ENCODE measurements around the gene GMPPA. TPM values are rescaled to one million over a fixed set of nuclear protein-coding genes. Genes with fewer than 3 reads are reported as not detected.
A peak's percentile ranks its signal among the peaks of the same experiment; 100 is the strongest.

GMPPA gene
- total RNA-seq, 1 donor from 2014 or later, result 23.2 TPM

DNA sequence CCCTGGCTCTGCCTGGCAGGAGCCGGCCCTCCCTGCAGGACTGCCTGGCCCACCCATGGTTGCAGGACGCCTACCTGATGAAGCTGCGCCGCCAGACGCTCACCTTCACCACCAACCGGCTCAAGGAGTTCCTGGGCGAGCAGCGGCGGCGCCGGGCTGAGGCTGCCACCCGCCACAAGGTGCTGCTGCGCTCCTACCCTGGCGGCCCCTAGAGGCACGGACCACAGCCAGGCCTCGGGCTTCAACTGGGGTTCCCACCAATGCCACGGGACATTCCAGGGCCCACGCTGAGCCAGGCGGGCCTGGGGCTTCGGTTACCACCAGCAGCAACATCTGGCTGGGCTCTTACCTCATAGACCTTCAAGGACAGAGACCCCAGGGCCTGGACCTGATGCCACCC is 6.1 kb upstream of the GMPPA start:
- no peak for DNase-seq
- TF ChIP-seq, protein P1, sequence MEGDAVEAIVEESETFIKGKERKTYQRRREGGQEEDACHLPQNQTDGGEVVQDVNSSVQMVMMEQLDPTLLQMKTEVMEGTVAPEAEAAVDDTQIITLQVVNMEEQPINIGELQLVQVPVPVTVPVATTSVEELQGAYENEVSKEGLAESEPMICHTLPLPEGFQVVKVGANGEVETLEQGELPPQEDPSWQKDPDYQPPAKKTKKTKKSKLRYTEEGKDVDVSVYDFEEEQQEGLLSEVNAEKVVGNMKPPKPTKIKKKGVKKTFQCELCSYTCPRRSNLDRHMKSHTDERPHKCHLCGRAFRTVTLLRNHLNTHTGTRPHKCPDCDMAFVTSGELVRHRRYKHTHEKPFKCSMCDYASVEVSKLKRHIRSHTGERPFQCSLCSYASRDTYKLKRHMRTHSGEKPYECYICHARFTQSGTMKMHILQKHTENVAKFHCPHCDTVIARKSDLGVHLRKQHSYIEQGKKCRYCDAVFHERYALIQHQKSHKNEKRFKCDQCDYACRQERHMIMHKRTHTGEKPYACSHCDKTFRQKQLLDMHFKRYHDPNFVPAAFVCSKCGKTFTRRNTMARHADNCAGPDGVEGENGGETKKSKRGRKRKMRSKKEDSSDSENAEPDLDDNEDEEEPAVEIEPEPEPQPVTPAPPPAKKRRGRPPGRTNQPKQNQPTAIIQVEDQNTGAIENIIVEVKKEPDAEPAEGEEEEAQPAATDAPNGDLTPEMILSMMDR (IDR thresholded peaks at IDR 0.05; ENCODE audit: partially characterized antibody, unreplicated experiment), result no peak
- Mint-ChIP-seq H3K27me3 (ENCODE audit: unreplicated experiment) (peaks cover 16% of the 10 kb centered on the region), H3K36me3 (ENCODE audit: unreplicated experiment) (no peaks in the 10 kb centered on the region), H3K27ac (ENCODE audit: unreplicated experiment) (no peak overlapping the region), H3K4me1 (ENCODE audit: low read depth, unreplicated experiment) (peaks cover 16% of the 10 kb centered on the region), H3K9me3 (ENCODE audit: unreplicated experiment) (peaks cover 5% of the 10 kb centered on the region), H3K4me3 (ENCODE audit: unreplicated experiment) (no peak overlapping the region)

DNA sequence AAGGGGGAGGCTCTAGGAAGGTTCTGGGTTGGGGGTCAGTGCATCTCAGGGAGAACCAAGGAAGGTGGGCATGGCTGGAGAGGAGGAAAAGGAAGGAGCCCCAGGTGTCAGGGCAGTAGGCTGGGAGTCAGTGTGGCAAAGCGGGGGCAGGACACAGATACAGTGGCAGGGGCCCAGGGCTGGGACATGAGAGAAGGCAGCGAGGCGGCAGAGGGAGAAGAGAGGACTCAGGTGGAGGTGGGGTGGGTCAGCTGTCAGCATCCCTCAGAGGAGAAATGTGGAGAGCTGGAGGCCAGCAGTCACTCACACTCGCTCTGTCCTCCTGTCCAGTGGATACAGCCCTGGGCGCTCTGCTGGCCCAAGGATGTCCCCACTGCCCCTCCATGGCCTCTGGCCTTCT is 5.6 kb upstream of the GMPPA start:
- H3K4me3 Mint-ChIP-seq (ENCODE audit: unreplicated experiment), result no peak overlapping the region
- peaks cover 16% of the 10 kb centered on the region for H3K27me3 Mint-ChIP-seq (ENCODE audit: unreplicated experiment)
- peaks cover 16% of the 10 kb centered on the region for H3K4me1 Mint-ChIP-seq (ENCODE audit: low read depth, unreplicated experiment)
- peaks cover 5% of the 10 kb centered on the region for H3K9me3 Mint-ChIP-seq (ENCODE audit: unreplicated experiment)
- no peaks in the 10 kb centered on the region for H3K36me3 Mint-ChIP-seq (ENCODE audit: unreplicated experiment)
- H3K27ac Mint-ChIP-seq (ENCODE audit: unreplicated experiment), result no peak overlapping the region
- TF ChIP-seq, protein P1 (IDR thresholded peaks at IDR 0.05; ENCODE audit: partially characterized antibody, unreplicated experiment), result no peak
- no peak for DNase-seq

DNA sequence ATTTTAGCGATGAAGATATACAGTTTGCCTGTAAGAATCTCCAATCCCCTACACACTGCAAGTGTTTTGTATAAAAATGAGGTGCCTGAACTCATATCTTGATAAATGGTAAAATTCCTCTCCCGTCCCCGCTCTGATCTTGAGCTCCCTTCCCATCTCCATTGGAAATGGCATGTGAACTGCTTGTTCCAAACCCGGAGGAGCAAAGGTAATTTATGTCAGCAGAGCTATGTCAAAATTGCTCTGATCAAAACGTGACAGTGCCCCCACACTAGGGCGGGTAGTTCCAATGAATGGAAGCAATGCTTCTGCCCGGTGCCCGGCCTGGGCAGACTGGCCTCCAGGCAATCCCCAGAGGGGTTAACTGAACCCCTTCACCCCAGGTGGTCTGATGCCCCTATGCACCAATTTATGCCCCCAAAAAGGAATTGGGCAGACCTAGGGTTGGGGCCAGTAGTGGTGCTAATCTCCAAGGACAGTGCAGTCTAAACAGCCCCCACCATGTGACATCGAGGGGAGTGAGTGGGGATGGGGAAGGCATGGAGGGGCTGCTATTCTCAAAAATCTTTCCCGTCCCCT is 3.6 kb upstream of the GMPPA start:
- Mint-ChIP-seq H3K4me1 (ENCODE audit: low read depth, unreplicated experiment) (peaks cover 24% of the 10 kb centered on the region), H3K4me3 (ENCODE audit: unreplicated experiment) (peak overlapping the region; percentile 21), H3K27me3 (ENCODE audit: unreplicated experiment) (peaks cover 23% of the 10 kb centered on the region), H3K36me3 (ENCODE audit: unreplicated experiment) (no peaks in the 10 kb centered on the region), H3K9me3 (ENCODE audit: unreplicated experiment) (peaks cover 11% of the 10 kb centered on the region), H3K27ac (ENCODE audit: unreplicated experiment) (no peak overlapping the region)
- no peak for DNase-seq
- TF ChIP-seq, protein P1 (IDR thresholded peaks at IDR 0.05; ENCODE audit: partially characterized antibody, unreplicated experiment), result peak; percentile 87

DNA sequence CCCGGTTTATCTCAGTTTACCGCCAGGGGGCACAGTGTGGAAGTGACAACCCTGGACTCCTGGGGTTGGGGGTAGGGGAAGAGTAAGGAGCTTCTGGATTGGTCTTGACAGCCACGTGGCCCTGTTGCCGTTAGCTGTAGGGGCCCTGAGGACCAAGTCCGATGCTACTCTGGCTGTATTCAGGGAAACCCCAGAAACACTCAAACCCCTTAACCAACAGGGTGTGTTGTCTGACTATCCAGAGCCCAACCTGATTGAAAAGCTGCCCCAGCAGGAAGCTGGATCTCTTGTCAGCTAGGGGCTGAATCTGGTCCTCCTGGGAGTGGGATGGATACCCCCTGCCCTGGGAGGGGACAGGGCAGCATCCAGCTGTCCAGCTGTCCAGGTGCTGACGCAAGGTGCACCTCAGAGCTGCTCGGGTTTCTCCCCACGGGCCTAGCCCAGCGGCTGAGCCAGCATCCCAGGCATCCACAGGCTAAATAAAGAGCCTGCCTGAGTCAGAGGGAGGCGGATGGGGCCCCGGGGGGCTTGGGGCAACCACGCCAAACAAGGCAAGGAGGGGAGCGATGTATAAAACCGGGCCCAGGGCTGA is 3.1 kb upstream of the GMPPA start:
- peaks cover 13% of the 10 kb centered on the region for H3K9me3 Mint-ChIP-seq (ENCODE audit: unreplicated experiment)
- TF ChIP-seq, protein P1 (IDR thresholded peaks at IDR 0.05; ENCODE audit: partially characterized antibody, unreplicated experiment), result peak; percentile 14
- H3K27ac Mint-ChIP-seq (ENCODE audit: unreplicated experiment), result no peak overlapping the region
- peaks cover 26% of the 10 kb centered on the region for H3K4me1 Mint-ChIP-seq (ENCODE audit: low read depth, unreplicated experiment)
- DNase-seq, result peak; percentile 75
- no peaks in the 10 kb centered on the region for H3K36me3 Mint-ChIP-seq (ENCODE audit: unreplicated experiment)
- no peak overlapping the region for H3K4me3 Mint-ChIP-seq (ENCODE audit: unreplicated experiment)
- H3K27me3 Mint-ChIP-seq (ENCODE audit: unreplicated experiment), result peaks cover 23% of the 10 kb centered on the region

DNA sequence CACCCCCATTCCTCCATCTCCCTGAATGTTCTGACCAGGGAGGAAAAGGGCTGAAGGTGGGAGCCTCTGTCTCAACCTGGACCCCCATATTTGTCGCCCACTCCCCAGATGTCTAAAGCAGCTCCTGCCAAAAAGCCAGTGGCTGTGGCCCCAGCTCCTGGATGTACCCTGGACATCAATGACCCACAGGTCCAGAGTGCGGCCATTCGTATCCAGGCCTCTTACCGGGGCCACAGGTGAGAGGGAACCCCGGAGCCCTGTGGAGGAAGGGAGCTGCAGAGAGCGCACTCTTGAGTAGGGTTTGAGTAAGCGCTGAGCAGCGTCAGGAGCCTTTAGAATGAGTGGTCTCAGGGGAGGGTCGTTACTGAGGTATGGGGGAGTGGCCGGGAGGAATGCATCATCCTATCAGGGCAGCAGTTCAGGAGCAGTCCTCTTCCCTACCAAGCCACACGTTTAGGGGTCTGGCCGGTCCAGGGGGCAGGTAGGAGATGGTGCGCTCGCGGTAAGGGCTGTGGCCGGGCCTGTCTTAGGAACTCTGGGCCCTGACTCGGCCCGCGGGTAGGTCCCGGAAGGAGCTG is 2.4 kb upstream of the GMPPA start:
- Mint-ChIP-seq H3K27ac (ENCODE audit: unreplicated experiment) (no peak overlapping the region), H3K36me3 (ENCODE audit: unreplicated experiment) (no peaks in the 10 kb centered on the region), H3K4me1 (ENCODE audit: low read depth, unreplicated experiment) (peaks cover 26% of the 10 kb centered on the region), H3K9me3 (ENCODE audit: unreplicated experiment) (peaks cover 13% of the 10 kb centered on the region), H3K4me3 (ENCODE audit: unreplicated experiment) (peak overlapping the region; percentile 80), H3K27me3 (ENCODE audit: unreplicated experiment) (peaks cover 23% of the 10 kb centered on the region)
- TF ChIP-seq, protein P1 (IDR thresholded peaks at IDR 0.05; ENCODE audit: partially characterized antibody, unreplicated experiment), result no peak
- no peak for DNase-seq

Measured in glutamatergic neuron (in vitro differentiated cells).